Smooth muscle cell (in vitro differentiated cells): Measurements from ENCODE around the gene HEG1. TPM values are rescaled to one million over a fixed set of nuclear protein-coding genes. Genes with fewer than 3 reads are reported as not detected.

Source experiments
- DNase-seq: peaks from one replicate; lab custom pipeline; 2025; ENCODE audit not compliant: unreplicated experiment; lab: John Stamatoyannopoulos, UW
- H2AFZ ChIP-seq: fragments of 200-600 bp; sonication (generic); 2 replicates; pipeline ENCODE4 v1.6.0; 2016; ENCODE audit warnings: antibody characterized with exemption, low read depth, mild to moderate bottlenecking
- H3F3A ChIP-seq: fragments of 200-600 bp; sonication (generic); 2 replicates; pipeline ENCODE4 v1.6.0; 2017; ENCODE audit warnings: antibody characterized with exemption, low read depth
- H3K27ac ChIP-seq: fragments of 200-600 bp; sonication (generic); 2 replicates; pipeline ENCODE4 v1.5.1; 2016; ENCODE audit warnings: low read depth, mild to moderate bottlenecking
- H3K27me3 ChIP-seq: fragments of 200-600 bp; sonication (generic); 2 replicates; pipeline ENCODE4 v1.6.1; 2016; ENCODE audit warnings: low read depth, mild to moderate bottlenecking
- H3K36me3 ChIP-seq: fragments of 200-600 bp; sonication (generic); 2 replicates; pipeline ENCODE4 v1.5.1; 2016; ENCODE audit warnings: low read depth
- H3K4me1 ChIP-seq: fragments of 200-600 bp; sonication (generic); 2 replicates; pipeline ENCODE4 v1.5.1; 2016; ENCODE audit warnings: low read depth
- H3K4me2 ChIP-seq: fragments of 200-600 bp; sonication (generic); 2 replicates; pipeline ENCODE4 v1.6.0; 2016; ENCODE audit warnings: mild to moderate bottlenecking
- H3K4me3 ChIP-seq: fragments of 200-600 bp; sonication (generic); 2 replicates; pipeline ENCODE4 v1.5.1; 2016; ENCODE audit warnings: mild to moderate bottlenecking
- H3K79me2 ChIP-seq: fragments of 200-600 bp; sonication (generic); 2 replicates; pipeline ENCODE4 v1.6.0; 2016; ENCODE audit warnings: low read depth, mild to moderate bottlenecking
- H3K9ac ChIP-seq: fragments of 200-600 bp; sonication (generic); 2 replicates; pipeline ENCODE4 v1.6.0; 2016; ENCODE audit warnings: low read depth
- H3K9me3 ChIP-seq: fragments of 200-600 bp; sonication (generic); replicated peaks from 2 replicates; pipeline ENCODE4 v1.5.1; 2016; ENCODE audit warnings: low read depth
- H4K20me1 ChIP-seq: fragments of 200-600 bp; sonication (generic); 2 replicates; pipeline ENCODE4 v1.6.0; 2016; ENCODE audit warnings: low read depth
- WGBS: methylation state at CpG from one replicate; pipeline ENCODE4 v1.1.7; 2016; ENCODE audit warnings: low lambda C conversion rate; 5-methylcytosine and 5-hydroxymethylcytosine counted together
- polyA plus RNA-seq: library from polyadenylated mRNA; unstranded; fragments of >200 nt; fragmentation: Nextera tagmentation; extraction: Ambion mirVana; gene quantifications from 2 replicates; pipeline ENCODE4 v1.2.1, GENCODE V29; 2016
- total RNA-seq: library from RNA; depleted of rRNA; stranded (reverse); fragments of >200 nt; gene quantifications from 2 replicates; pipeline ENCODE4 v1.2.3, GENCODE V29; 2014
- TF ChIP-seq, protein P1 (sequence below): fragments of 200-600 bp; sonication (generic); IDR thresholded peaks from 2 replicates; pipeline ENCODE4 v1.5.1; 2017; ENCODE audit warnings: borderline replicate concordance, mild to moderate bottlenecking, antibody characterized with exemption; ENCODE audit not compliant: insufficient read depth, poor library complexity, severe bottlenecking

HEG1 gene
- total and polyA plus RNA-seq, 2 experiments from 2014 or later: 28.0 to 50.3 TPM

DNA sequence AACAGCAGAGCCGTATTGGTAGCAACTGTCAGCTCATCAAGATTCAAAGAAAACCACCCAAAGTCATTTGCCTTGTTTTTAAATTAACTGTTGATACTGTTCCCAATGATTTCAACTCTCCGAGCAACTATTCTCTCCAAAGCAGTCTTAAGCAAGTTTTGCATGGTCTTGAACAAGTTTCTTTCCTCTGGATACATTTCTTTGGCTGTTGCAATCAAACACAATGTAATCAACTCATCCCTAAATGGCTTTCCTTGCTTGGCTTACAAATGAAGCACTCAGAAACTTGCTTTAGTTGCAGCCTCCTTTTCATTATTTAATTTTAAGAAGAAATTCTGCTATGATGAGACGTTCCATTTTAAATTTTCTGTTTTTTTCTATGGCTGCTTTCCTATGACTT lies 105.8 kb downstream of the HEG1 start:
- no peak overlapping the region for H2AFZ ChIP-seq
- H3K4me1 ChIP-seq: no peaks in the 10 kb centered on the region
- H3K27ac ChIP-seq: no peak overlapping the region
- H3K79me2 ChIP-seq: no peaks in the 10 kb centered on the region
- DNase-seq: no peak
- H3K27me3 ChIP-seq: no peaks in the 10 kb centered on the region
- H3K9me3 ChIP-seq: no peaks in the 10 kb centered on the region
- H3K9ac ChIP-seq: no peak overlapping the region
- no peak overlapping the region for H3K4me2 ChIP-seq
- H3K36me3 ChIP-seq: no peaks in the 10 kb centered on the region
- H3K4me3 ChIP-seq: no peak overlapping the region
- TF ChIP-seq, protein P1, sequence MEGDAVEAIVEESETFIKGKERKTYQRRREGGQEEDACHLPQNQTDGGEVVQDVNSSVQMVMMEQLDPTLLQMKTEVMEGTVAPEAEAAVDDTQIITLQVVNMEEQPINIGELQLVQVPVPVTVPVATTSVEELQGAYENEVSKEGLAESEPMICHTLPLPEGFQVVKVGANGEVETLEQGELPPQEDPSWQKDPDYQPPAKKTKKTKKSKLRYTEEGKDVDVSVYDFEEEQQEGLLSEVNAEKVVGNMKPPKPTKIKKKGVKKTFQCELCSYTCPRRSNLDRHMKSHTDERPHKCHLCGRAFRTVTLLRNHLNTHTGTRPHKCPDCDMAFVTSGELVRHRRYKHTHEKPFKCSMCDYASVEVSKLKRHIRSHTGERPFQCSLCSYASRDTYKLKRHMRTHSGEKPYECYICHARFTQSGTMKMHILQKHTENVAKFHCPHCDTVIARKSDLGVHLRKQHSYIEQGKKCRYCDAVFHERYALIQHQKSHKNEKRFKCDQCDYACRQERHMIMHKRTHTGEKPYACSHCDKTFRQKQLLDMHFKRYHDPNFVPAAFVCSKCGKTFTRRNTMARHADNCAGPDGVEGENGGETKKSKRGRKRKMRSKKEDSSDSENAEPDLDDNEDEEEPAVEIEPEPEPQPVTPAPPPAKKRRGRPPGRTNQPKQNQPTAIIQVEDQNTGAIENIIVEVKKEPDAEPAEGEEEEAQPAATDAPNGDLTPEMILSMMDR: no peak
- H4K20me1 ChIP-seq: no peaks in the 10 kb centered on the region
- 87% methylated on average over 3 of the region's 3 CpGs for WGBS
- peaks cover 6% of the 10 kb centered on the region for H3F3A ChIP-seq

DNA sequence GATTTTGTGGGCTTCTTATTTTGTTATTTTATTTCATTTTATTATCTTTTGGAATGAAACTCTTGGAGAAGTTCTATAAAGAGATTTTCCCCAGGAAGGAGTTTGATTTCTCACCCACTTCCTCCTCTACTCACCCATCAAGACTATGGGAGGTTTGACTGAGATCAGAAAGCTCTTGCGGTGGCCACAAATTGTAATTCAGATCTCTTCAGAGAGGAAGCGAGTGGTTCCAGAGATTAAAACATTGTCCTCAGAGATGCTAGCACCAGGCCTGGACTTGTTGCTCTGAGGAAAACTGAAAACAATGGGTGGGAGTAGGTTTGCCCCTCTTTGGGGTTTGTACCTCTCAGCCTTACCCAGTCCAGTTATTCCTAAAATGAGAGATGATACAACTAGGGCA lies 113.2 kb downstream of the HEG1 start:
- Histone ChIP-seq H3K36me3 (no peaks in the 10 kb centered on the region), H3K27ac (no peak overlapping the region), H3K4me1 (no peaks in the 10 kb centered on the region), H3K4me3 (no peak overlapping the region), H3K27me3 (no peaks in the 10 kb centered on the region), H3K4me2 (no peak overlapping the region), H3K9ac (no peak overlapping the region), H3K79me2 (no peaks in the 10 kb centered on the region), H2AFZ (no peak overlapping the region), H3K9me3 (no peaks in the 10 kb centered on the region), H4K20me1 (no peaks in the 10 kb centered on the region), H3F3A (no peaks in the 10 kb centered on the region)
- TF ChIP-seq, protein P1: no peak
- DNase-seq: no peak
- whole genome bisulfite sequencing: 98% methylated on average over 2 of the region's 2 CpGs

DNA sequence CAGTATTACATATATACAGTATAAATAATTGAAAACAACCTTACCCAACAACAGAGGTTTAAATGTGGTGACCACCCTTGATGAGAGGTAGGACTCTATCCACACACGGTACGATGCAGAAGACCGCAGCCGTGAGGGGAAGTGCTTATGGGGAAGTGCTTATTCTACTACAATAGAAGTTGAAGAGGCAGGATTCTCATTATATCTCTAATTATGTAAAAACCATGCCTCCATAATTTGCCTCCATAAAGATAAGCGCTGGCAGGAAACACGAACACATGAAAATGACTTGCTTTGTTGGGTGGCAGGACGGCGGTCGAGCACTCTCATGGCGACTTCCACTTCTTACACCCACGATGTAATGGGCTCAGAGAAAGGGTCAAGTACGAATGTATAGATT lies 114.0 kb downstream of the HEG1 start:
- Histone ChIP-seq H3F3A (no peaks in the 10 kb centered on the region), H4K20me1 (no peaks in the 10 kb centered on the region), H3K79me2 (no peaks in the 10 kb centered on the region), H3K36me3 (no peaks in the 10 kb centered on the region), H3K4me3 (no peak overlapping the region), H3K9ac (no peak overlapping the region), H3K4me1 (no peaks in the 10 kb centered on the region), H3K27me3 (no peaks in the 10 kb centered on the region), H3K9me3 (no peaks in the 10 kb centered on the region), H3K4me2 (no peak overlapping the region), H2AFZ (no peak overlapping the region), H3K27ac (no peak overlapping the region)
- TF ChIP-seq, protein P1: no peak
- 92% methylated on average over 12 of the region's 12 CpGs for WGBS
- DNase-seq: no peak

DNA sequence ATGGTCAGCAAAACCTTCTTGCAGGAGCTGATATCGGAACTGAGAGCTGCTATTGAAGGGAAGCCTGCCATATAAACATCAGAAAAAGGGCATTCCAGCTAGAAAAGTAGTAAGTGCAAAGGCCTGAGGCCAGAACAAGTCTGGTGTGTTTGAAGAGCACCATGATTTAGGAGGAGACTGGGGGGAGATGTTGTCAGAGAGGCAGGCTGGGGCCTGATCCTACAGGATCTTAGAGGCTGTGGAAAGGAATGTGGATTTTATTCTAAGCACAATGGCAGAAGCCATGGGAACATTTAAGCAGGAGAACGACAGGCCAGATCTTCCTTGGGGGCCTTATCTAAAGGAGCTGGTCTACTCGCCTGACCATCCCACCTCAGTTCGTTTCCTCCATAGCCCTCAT lies 116.1 kb downstream of the HEG1 start:
- H3K36me3 ChIP-seq: no peaks in the 10 kb centered on the region
- no peaks in the 10 kb centered on the region for H3F3A ChIP-seq
- no peak for DNase-seq
- TF ChIP-seq, protein P1: no peak
- no peak overlapping the region for H2AFZ ChIP-seq
- H3K4me3 ChIP-seq: no peak overlapping the region
- no peaks in the 10 kb centered on the region for H3K9me3 ChIP-seq
- no peak overlapping the region for H3K4me2 ChIP-seq
- no peak overlapping the region for H3K9ac ChIP-seq
- H4K20me1 ChIP-seq: no peaks in the 10 kb centered on the region
- no peaks in the 10 kb centered on the region for H3K4me1 ChIP-seq
- no peak overlapping the region for H3K27ac ChIP-seq
- no peaks in the 10 kb centered on the region for H3K79me2 ChIP-seq
- 59% methylated on average over 4 of the region's 4 CpGs for WGBS
- H3K27me3 ChIP-seq: no peaks in the 10 kb centered on the region
